Hepatocyte (in vitro differentiated cells): ENCODE data around the gene ZNF423.

Experiments used
- CTCF ChIP-seq: fragments of 200-600 bp; sonication (generic); IDR thresholded peaks from 2 replicates; pipeline ENCODE4 v1.5.1; 2016; ENCODE audit warnings: antibody characterized with exemption, mild to moderate bottlenecking; ENCODE audit not compliant: poor library complexity
- EZH2phosphoT487 ChIP-seq: fragments of 200-600 bp; sonication (generic); IDR thresholded peaks from one replicate; pipeline ENCODE4 v1.6.1; 2018; ENCODE audit warnings: antibody characterized with exemption, mild to moderate bottlenecking, low read depth, moderate library complexity; ENCODE audit not compliant: unreplicated experiment, severe bottlenecking

GRCh38 chr16:49498666-49499413 lies 357.1 kb downstream of the ZNF423 start:
- no peak for TF ChIP-seq CTCF
- no peak for TF ChIP-seq EZH2phosphoT487
